Suprapubic skin (tissue), 4 donors: ENCODE results near the gene TEK.

ENCODE experiments used
- CTCF ChIP-seq, 2 donors: fragments of 200-600 bp in 1 of 2; fragments of 450-650 bp in 1 of 2; sonication (generic) in 1 of 2; IDR thresholded peaks; one replicate each; pipeline ENCODE4 v1.5.1; 2016 to 2019; ENCODE audit warnings: antibody characterized with exemption in 2 of 2, mild to moderate bottlenecking in 1 of 2, moderate library complexity in 1 of 2
- EP300 ChIP-seq: sonication (generic); formaldehyde crosslinking; IDR thresholded peaks from one replicate; pipeline ENCODE4 v1.6.1; 2017; ENCODE audit warnings: antibody characterized with exemption
- POLR2A ChIP-seq, 2 donors: fragments of 450-650 bp; IDR thresholded peaks; one replicate each; pipeline ENCODE4 v1.6.1; 2017; ENCODE audit warnings: antibody characterized with exemption in 2 of 2, mild to moderate bottlenecking in 2 of 2, moderate library complexity in 2 of 2
- POLR2AphosphoS5 ChIP-seq, 3 donors: sonication (generic); formaldehyde crosslinking; IDR thresholded peaks; one replicate each; pipeline ENCODE4 v1.6.1; 2017; ENCODE audit warnings: antibody characterized with exemption in 3 of 3

GRCh38 chr9:27162045-27162444, 53.0 kb downstream of the TEK start:
- TF ChIP-seq POLR2AphosphoS5 (IDR thresholded peaks at IDR 0.05) (no peak), CTCF (IDR thresholded peaks at IDR 0.05) (no peak), EP300 (no peak), POLR2A (IDR thresholded peaks at IDR 0.05) (no peak)
